HG03095 (cell line): ENCODE results near the gene RPS17.

Experiments
- ATAC-seq: cut with Tn5 transposase; IDR thresholded peaks from one replicate; pipeline ENCODE4 v1.9.1; 2021; ENCODE audit warnings: moderate library complexity; ENCODE audit not compliant: unreplicated experiment

RPS17 gene

DNA sequence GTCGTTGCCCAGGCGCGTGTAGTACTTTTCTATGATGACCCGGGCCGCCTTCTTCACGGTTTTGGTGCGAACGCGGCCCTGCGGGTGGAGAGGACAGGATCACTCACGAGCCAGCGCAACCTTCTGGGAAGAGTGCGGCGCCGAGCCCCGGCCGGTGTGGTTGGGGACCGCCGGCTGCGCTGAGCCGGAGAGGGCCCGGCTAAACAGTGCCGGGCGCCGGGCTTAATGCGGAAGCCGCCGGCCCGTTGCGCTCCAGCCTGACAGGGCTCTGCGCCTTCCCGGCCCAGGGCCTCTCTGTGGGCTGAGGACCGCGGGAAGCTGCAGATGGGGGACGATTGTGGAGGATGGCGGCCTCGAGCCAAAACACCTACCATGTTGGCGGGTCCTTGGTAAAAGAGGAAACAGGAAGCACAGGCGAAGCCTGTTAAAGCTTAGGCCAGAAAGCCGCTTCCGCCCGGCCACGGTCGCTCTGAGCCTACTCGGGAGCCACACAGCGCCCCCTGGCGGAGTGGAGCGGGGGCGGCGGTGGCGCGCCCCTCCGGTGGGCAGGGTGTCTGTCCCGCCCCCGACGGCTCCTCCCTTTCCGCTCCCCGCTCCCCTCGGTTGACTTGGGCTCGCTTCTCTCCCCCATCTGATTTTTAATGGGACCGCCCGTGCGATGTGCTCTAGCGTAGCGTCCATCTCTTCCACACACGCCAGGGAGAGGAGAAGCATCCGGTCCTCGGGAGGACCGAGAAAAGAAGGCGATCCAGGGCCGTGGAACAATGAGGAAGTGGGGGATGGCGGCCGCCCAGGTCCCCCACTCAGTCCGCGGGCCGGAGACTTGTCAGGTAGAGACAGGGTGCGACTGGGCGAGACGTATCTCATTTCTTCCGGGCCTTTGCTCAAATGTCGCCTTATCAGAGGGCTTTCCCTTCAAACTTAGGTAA lies at the start of gene RPS17:
TSS of gene RPS17 (minus strand) at position 403 of the 929 bp plus-strand sequence. CDS start at position 374, 29 bp downstream.
- peak; percentile 92 for ATAC-seq

DNA sequence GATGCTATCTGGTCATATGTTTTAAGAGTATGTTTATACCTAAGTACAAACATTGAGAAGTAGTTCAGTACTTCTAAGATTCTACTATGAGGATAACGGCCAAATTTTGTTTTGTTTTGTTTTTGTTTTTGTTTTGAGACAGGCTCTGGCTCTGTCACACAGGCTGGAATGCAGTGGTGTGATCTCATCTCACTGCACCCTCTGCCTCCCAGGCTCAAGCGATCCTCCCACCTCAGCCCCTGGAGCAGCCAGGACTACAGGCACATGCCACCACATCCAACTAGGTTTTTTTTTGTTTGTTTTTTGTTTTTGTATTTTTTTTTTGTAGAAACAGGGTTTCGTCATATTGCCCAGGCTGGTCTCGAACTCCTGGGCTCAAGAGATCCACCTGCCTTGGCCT lies 47.5 kb upstream of the RPS17 start:
- no peak for ATAC-seq

DNA sequence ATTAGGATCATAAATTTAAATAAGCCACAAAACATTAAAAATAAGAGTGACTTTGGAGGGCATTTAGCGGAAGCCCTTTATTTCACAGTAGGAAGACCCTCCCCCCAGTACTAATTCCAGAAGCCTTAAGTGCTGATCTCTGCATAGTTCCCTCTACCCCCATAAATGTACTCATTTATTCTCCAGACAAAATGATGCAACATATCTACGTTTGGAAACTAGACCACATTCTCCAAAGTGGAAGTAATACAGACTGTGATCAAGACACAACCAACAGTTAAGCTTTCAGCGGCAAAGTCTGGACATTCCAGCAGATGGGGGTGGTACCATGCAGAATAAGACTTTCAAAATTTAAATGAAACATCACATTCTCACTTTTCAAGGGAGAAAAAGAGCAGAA lies 44.8 kb upstream of the RPS17 start:
- ATAC-seq: no peak

DNA sequence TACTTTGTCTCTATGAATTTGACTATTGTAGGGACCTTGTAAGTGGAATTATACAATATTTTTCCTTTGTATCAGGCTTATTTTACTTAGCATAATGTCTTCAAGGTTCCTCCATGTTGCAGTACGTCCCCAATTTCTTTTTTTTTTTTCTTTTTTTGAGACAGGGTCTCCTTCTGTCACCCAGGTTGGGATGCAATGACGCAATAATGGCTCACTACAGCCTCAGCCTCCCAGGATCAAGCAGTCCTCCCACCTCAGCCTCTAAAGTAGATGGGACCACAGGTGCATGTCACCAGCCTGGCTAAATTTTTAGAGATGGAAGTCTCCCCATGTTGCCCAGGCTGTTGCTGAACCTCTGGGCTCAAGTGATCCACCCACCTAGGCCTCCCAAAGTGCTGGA lies 40.5 kb upstream of the RPS17 start:
- no peak for ATAC-seq

DNA sequence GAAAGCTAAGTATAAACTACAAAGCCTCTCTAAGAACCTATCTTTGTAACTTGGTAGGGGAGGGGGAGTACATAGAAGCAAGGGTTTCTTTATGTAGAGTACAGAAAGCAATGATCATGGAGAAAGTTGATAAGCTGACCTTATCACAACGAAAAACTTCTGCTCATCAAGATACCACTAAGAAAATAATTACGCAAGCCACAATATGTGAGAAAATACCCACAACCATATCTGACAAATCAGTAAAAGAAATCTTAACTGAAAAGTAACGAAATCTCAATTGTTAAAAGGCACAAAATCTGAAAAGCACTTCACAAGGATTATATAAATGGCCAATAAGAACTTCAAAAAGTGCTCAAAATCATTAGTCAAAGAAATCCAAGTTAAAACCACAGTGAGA lies 35.1 kb upstream of the RPS17 start:
- ATAC-seq: no peak

DNA sequence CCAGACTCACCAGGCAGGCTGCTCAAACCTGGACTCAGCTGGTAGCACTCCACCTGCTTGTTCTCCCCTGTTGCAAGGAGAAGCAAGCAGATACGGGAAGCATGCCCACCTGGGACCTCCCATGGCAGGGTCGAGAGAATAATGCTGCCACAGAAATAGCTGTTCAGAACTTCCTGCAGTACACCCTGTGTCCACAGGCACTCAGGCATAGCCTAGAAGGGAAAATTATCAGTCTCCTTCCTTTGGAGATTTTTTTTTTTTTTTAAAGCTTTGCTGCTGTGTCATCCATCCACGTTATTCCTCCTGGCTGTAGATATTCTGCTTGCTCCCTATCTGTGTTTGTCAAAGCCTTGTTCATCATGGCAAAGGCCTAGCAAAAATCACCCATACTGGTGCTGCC lies 32.7 kb upstream of the RPS17 start:
- ATAC-seq: no peak

DNA sequence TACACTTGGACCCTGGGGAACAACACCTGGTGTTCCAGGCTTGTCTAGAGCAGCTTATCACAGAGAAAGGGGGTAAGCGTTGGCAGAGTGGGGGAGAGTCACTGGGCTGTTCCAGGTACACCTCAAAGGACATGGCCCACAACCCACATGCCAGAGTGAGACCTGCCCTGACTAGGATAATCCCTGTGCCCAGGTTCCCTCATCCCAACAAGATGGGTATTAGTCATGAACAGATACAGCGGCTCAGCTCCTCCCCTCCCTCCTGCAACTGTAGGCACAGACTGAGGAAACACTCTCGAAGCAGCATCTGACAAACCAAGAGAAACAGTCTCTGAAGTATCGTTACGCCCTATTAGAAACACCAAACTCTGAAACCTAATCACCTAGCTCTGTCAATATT lies 32.1 kb upstream of the RPS17 start:
- no peak for ATAC-seq

DNA sequence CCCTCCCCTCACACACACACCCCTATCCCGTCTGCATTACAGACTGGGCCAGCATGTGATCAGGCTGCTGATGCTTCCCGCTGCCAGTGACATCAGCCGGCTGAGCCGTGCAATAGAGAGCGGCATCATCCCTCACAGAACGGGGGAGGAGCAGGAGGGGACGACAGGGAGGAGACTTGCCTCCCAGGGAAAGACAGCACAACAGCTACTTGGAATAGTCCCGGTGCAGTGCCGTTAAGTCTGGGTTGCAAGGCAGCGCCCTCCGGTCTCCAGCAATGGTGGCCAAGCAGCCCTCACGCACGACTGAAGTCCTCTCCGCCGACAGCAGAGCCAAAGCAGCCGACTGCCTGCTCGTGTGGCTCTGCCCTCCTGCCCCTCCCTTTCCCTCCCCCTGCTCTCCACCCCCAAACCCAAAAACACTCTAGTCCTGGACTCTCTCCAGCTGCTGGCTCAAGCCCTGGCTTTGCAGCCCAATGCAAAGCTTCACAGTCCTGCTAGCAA lies 31.5 kb upstream of the RPS17 start:
- no peak for ATAC-seq

DNA sequence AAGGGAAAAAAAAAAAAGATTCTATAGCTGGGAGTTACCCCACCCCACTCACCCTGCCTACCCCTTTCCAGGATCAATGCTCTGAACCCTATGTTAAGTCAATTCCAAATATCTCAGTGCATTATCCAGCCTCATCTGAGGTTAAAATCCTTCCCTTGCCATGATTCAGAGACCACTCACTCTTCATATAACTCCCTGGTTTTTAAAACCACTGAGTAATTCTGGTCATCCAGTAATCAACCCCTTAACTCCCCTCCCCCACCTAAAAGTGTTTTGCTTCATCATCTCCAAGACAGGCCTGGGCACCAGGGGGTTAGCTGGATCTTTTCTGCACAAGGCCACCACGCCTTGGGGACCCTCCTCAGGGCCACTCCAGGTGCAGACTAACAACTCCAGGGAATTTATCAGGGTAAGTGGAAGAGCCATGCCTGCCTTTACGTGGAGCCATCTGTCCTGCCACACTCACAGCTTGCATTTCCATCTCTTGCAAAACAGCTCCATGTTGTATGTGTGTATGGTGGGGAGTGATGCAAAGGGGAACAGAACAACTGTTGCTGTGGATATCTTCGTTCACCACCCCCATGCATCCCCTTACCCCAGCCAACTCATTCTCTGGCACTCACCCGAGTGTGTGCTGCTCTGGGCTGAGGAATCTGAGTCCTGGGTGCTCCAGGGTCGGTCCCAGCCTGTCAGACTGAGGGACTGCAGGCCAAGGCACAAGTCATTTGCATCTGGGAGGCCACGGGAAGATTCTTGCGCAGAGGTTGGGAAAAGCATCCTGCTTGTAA lies 30.7 kb upstream of the RPS17 start:
- no peak for ATAC-seq

DNA sequence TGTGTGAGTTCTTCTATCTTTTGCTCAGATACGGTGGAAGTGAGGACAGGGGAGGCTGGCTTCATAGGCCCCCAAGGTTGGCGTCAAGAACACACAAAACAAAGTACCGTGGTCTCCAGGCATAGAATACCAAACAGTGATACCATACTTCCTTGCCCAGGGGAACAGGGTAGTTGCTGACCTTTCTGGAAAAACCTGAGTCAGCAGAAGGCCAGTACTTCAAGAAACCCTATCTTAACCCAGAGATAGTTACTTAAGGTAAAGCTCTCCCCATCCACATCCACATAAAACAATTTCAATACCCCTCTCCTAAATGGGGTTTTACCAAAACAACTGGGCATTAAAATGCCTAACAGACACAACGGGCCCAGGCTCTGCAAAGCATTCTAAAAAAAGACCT lies 29.6 kb upstream of the RPS17 start:
- ATAC-seq: no peak

DNA sequence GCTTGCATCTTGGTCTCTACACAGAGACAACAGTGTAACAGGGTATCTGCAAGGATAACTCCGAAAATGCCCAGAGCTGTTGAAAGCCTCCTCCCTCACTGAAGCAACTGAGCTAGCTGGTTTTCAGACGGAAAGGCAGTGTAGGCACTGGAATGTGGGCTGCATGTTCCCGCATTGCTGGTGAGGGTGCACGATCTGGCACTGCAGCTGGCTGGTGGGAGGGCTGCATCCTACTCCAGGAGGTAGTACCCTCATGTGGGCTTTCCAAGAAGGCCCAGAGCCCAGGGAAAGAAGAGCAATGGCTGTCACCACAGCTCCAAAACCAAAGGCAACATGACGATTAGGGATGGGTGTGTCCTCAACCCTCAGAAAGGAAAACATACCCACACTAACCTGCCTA lies 28.7 kb upstream of the RPS17 start:
- ATAC-seq: no peak

DNA sequence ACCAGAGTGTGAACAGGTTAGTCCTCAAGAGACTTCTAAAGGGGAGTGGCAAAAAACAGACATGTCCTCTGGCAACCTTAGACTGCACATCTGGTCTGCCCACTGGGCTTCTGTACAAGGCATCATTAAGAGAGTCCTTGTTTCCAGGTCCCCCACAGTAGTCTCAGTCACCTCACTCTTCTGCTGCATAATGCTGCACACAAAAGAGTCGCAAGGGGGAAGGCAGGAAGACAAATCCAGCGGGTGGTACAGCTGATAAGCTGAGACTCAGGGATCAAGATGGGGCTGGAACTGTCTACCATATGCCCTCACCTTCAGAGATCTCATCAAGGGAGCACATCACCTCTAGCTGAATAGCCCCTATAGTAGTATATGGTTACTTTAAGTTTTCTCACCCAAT lies 27.4 kb upstream of the RPS17 start:
- ATAC-seq: no peak

DNA sequence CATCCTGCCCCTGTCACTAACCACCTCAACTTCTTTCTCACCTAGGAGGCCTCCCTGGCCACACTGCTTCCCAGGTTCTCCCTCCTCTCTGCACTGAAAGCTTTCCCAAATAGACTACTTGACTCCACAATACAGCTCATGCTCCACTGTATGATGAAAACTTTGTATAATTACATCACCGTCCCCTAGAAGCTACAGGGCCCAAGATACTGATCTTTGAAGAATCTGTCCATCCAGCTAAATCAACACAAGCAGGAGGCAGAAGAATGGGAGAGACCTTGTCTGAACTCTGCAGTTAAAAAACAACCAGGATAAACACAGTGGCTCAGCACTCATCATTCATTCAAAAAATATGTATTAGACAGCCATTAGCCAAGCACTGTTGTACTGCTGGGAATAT lies 26.4 kb upstream of the RPS17 start:
- ATAC-seq: no peak

DNA sequence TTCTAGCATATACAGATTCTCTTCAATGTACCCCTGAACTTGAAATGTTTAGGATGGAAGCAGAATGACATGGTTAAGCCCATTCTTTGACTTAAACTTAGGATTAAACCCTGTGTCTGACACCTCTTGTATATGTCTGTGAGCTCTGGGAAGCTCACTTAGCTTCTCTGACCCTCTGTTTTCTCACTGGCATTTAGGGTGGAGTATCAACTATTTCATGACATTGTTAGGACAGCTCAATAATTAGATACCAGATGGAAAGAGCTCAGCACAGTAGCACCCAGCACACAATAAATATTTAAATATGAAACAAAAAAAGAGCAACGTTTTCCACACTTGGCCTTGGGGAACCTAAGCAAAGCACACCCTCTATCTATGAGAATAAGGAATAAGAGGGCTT lies 18.2 kb upstream of the RPS17 start:
- no peak for ATAC-seq

DNA sequence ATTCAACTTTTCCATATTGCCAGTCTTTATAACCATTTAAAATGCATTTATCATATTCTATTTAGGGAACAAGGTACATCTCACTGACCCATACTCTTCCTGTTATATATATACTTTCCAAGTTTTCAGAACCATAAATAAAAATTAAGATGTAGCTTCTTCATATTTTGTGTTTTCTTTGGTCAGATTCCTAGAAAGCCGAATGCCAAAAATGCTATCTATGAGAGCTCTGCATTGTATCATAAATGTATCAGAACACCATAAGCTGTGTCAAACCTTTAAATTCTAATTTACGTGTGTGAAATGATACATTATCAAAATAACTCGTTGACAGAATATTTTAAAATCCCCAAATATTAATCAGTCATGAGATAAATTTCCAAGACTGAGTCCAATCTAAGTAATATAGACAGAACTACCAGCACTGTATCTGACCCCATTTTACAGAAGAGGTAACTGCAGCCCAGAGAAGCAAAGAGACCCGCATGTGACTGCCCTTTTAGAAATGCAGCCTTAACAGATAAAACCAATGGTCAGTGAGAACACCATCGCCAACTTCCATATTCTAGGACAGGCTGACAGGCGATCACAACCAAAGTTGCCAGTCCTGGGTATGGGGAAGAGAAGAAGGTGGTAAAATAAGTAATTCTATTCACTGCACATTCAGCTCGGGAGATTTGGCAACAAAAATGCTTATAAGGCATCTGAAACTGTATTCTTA lies 16.2 kb upstream of the RPS17 start:
- no peak for ATAC-seq

DNA sequence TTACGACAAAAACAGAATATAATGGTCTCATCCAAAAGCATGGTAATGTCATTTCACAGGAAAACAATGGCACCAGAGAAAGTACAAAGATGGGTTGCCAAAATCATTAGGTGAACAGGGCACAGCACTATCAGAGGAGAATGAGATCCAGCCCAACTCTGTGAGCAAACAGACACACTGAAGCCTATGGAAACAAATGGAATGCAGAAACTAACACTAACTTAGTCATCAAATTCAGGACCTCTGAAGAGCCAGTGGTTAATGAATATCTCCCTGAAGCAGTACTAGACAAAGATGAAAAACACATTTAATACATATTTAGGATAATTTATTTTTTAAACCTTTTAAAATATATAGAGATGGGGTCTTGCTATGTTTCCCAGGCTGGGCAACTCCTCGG lies 14.6 kb upstream of the RPS17 start:
- ATAC-seq: no peak

DNA sequence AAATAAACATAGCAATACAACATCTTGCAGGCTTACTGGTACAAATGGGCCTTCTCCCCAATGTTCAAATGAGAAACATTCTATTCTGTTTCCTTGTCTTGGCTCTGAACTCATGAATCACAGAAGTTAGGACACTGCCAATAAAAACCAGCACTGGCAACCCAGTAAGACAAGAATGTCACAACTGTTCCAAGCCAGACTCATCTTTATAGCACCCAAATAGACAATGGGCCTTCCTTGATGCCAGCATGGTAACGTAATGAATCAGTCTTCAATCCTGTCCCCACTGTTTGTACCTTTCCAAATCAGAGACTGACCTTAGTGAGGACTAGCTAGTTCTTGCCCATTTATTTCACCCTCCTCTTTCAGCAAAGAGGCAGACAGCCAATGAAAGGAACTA lies 14.1 kb upstream of the RPS17 start:
- no peak for ATAC-seq

DNA sequence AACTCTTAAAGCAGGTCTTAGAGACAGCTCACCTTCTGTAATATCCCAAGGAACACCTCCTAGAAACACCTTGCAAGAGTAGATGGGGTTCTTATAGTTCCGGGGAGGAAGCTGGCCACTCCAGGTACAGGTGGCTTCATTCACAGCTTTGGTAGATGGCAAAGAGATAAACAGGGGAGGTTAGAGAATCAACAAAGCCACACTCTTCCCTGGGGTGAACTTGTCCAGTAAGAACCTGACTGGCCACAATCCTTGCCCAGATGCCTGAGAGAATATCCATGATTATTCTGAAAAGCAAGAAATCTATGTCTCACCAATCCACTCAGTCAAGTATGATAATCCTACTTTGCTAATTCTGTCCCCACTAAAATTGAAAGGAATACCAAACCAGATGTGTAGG lies 13.6 kb upstream of the RPS17 start:
- no peak for ATAC-seq

DNA sequence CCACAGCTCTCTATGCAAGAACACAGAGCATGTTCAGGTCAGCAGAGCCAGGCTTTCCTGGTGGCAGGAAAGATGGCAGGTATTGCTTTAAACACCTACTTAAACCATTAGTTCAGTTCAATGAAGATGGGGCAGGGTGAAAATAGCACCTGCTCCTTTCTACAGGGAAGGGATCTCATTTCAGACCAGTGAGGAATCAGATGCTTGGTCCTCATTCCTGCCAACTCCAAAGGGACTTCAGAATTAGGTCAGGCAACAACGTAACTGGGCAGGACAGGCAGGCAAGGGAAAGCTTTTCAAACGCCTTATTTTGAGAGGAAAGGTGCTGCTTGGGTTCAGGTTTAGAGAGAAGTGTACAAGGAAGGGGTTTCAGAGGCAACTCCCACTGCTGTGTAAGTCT lies 12.6 kb upstream of the RPS17 start:
- no peak for ATAC-seq

DNA sequence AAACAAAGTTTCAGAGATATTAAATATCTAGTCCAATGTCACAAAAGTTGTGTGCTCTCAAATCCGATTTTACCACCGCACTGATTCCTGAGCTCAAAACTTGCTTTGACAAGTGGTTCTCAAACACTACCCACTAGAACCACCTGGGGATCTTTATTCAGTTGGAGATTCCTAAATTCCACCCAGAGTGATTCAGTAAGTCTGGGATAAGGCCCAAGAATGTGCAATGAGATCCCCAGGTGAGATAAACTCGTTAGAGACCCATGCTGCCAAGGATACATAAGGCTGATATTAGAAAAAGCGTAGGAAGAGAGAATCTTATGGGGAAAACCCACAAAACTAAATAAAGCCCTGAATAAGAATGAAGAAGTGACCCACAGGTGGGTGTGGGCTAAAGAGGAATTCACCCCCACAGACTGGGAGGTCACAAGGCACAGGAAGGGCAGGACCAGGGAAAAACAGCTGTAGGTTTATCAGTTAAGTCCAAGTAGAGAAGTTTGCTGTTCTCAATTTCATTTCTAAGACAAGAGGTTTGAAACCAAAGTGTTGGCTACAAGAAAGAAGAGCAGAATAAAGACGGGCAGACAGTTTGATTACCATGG lies 11.5 kb upstream of the RPS17 start:
- ATAC-seq: peak; percentile 54

DNA sequence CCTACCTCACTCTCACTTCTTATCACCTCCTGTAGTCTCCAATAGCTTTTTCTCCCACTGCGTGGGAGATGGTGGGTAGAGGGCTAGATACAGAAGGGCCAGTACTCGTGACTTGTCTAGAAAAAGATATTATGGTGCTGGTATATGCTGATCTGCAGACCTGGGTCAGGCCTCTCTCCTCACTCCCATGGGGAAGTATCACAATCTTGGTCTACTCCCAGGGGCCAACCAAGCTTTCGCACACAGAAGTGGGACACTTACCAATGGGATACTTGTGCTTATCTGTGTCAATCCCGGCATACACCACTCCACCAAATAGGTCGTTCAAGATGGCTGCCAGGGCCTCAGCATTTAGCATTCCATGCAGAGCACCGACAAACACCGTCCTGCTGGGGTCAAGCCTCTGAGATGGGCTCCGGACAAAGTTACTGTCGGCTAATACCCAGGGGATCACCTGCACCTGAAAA lies 9.0 kb upstream of the RPS17 start:
- ATAC-seq: no peak
